Mucosa of rectum (tissue), 2 donors: Measurements from ENCODE around the gene ZBTB33.

ENCODE experiments used
- H3K27ac ChIP-seq, 2 donors: one replicate each; pipeline ENCODE4 v1.7.0; 2013; ENCODE audit warnings: inconsistent platforms in 2 of 2, low read depth in 2 of 2, low read length in 2 of 2
- H3K27me3 ChIP-seq, 2 donors: one replicate each; pipeline ENCODE4 v1.7.0; 2013; ENCODE audit warnings: low read length in 2 of 2; ENCODE audit not compliant: control insufficient read depth in 2 of 2, insufficient read depth in 2 of 2
- H3K36me3 ChIP-seq, 2 donors: one replicate each; pipeline ENCODE4 v1.7.0; 2013; ENCODE audit warnings: low read length in 2 of 2; ENCODE audit not compliant: control insufficient read depth in 2 of 2, insufficient read depth in 2 of 2
- H3K4me1 ChIP-seq, 2 donors: one replicate each; pipeline ENCODE4 v1.7.0; 2013; ENCODE audit warnings: low read length in 2 of 2, mild to moderate bottlenecking in 1 of 2; ENCODE audit not compliant: control insufficient read depth in 2 of 2, insufficient read depth in 2 of 2
- H3K4me3 ChIP-seq, 2 donors: one replicate each; pipeline ENCODE4 v1.7.0; 2013; ENCODE audit warnings: low read length in 2 of 2
- H3K9ac ChIP-seq, 2 donors: one replicate each; pipeline ENCODE4 v1.7.0; 2013; ENCODE audit warnings: low read length in 2 of 2, low read depth in 1 of 2, mild to moderate bottlenecking in 1 of 2
- H3K9me3 ChIP-seq, 2 donors: one replicate each; pipeline ENCODE4 v1.7.0; 2013; ENCODE audit warnings: low read length in 2 of 2; ENCODE audit not compliant: control insufficient read depth in 2 of 2
- donor health status: healthy.
- donor health status: Normal muscosa, but diverticular disease.

The ZBTB33 gene

DNA sequence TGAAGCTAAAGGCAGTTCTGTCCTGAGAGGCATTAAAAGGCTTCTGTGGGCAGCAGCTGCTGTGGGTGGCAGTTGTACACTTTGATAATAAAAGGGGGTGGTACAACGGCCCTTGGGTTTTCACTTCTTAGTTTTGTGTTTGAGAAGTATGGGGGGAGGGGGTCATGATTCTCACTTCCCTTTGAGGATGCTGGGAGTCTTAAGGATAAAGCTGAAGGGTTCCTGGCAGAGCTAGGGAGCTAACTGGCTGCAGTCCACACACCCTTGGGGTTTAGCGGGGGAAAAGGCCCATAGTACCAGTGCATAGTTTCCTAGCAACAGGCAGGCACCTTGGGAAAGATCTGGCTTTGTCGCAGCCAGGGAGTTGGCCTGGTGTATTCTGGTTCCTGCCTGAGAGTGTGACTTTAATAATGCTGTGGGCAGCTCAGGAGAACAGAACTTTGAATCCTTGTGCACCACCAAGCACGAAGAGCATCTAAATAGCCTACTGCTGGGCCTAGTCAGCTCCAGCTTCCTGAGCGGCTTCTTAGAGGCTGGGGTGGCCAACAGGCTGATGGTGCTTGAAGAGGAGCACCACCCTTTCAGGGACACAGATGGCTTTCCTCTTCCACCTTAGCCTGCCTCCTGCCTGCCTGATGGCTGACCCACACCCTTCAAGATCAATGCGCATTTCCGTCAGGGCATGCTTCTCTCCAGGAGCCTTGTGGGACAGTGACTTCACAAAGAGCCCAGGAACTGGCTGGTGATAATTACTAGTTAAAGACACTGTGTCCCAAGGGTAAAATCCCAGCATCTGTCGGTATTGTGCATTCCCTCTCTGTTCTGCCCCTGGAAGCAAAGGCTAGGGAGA is 12.5 kb downstream of the ZBTB33 start:
- Histone ChIP-seq H3K9ac (no peak overlapping the region), H3K4me1 (no peaks in the 10 kb centered on the region), H3K4me3 (no peak overlapping the region), H3K27ac (no peak overlapping the region), H3K36me3 (no peaks in the 10 kb centered on the region), H3K9me3 (no peaks in the 10 kb centered on the region), H3K27me3 (no peaks in the 10 kb centered on the region)

GRCh38 chrX:120264341-120264740 is 13.7 kb downstream of the ZBTB33 start:
- no peak overlapping the region for H3K9ac ChIP-seq
- H3K36me3 ChIP-seq, result no peaks in the 10 kb centered on the region
- H3K4me1 ChIP-seq, result no peaks in the 10 kb centered on the region
- H3K9me3 ChIP-seq, result no peaks in the 10 kb centered on the region
- no peak overlapping the region for H3K4me3 ChIP-seq
- H3K27ac ChIP-seq, result no peak overlapping the region
- no peaks in the 10 kb centered on the region for H3K27me3 ChIP-seq

DNA sequence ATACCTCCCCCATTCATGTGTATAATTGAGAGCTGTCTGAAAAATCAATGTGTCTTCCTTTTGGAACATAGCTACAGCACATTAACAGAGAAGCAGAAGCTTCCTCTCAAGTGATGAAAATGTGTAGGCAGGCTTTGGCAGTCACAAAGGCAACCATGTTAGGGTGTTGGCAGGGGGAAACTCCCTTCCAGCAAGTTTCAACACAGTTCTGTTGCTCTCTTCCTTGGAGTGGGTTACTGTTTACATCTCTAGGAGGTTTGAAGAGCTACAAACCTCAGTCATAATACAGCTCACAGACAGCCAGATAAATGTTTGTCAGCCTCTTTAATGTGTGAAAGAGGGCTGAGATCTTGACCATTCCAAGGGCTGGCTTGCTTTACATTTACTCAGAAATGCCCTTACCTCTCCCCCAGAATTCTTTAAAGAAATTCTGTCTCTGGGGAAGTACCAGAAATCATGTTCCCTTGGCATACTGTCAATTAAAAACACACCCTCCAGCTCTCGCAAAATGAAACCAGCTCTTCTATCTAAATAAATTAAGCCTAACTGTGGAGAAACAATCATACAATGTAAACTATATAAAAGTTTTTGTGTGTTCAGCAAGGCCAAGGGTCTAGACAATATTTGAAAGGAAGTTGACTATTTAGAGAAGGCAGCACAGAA is 18.9 kb downstream of the ZBTB33 start:
- H3K9ac ChIP-seq, result no peak overlapping the region
- no peaks in the 10 kb centered on the region for H3K36me3 ChIP-seq
- H3K4me1 ChIP-seq, result peaks cover 0 to 2% of the 10 kb centered on the region in 2 donors
- H3K4me3 ChIP-seq, result no peak overlapping the region
- no peaks in the 10 kb centered on the region for H3K27me3 ChIP-seq
- H3K9me3 ChIP-seq, result no peaks in the 10 kb centered on the region
- H3K27ac ChIP-seq, result no peak overlapping the region

- Histone ChIP-seq H3K36me3 (no peaks in the 10 kb centered on the region), H3K27ac (no peak overlapping the region), H3K4me3 (no peak overlapping the region), H3K27me3 (no peaks in the 10 kb centered on the region), H3K9ac (no peak overlapping the region), H3K4me1 (peaks cover 0 to 2% of the 10 kb centered on the region in 2 donors), H3K9me3 (no peaks in the 10 kb centered on the region)
These were observed 20.0 kb downstream of the ZBTB33 start for GRCh38 chrX:120270567-120270966.

DNA sequence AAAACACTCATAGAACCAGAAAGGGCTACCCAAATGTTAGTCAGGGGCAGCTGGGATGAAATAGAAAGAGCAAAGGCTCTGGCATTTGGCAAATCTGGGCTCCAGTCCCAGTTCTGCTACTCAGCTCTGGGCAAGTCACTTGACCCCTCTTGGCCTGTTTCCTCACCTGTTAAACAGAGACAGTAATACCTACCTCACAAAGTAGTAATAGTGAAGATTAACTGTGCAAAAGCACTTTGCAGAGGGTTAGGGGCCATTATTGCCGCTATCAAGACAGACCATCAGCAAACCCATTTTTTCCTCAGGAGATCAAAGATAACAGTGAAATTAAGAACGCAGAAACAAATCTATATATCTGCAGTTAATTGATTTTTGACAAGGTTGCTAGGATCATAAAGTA is 20.6 kb downstream of the ZBTB33 start:
- Histone ChIP-seq H3K4me1 (peaks cover 0 to 2% of the 10 kb centered on the region in 2 donors), H3K36me3 (no peaks in the 10 kb centered on the region), H3K9me3 (no peaks in the 10 kb centered on the region), H3K9ac (no peak overlapping the region), H3K27ac (no peak overlapping the region), H3K27me3 (no peaks in the 10 kb centered on the region), H3K4me3 (no peak overlapping the region)

DNA sequence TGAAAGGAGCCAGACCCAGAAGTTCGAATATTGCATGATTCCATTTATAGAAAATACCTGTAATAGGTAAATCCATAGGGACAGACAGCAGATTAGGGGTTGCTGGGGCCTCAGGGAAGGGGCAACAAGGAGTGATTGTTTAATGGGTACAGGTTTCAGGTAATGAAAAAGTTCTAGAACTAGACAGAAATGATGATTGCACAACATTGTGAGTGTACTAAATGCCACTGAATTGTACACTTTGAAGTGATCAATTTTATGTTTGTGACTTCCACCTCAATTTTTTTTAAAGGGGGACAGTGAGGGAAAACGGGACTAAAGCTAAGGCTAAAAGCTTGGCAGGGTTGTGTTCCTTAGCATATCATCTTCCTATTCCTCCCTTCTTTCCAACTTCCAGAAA is 23.5 kb downstream of the ZBTB33 start:
- H3K9me3 ChIP-seq, result no peaks in the 10 kb centered on the region
- H3K27ac ChIP-seq, result no peak overlapping the region
- H3K4me1 ChIP-seq, result peaks cover 0 to 2% of the 10 kb centered on the region in 2 donors
- no peak overlapping the region for H3K9ac ChIP-seq
- H3K36me3 ChIP-seq, result no peaks in the 10 kb centered on the region
- H3K27me3 ChIP-seq, result no peaks in the 10 kb centered on the region
- H3K4me3 ChIP-seq, result no peak overlapping the region

- Histone ChIP-seq H3K27ac (no peak overlapping the region), H3K27me3 (no peaks in the 10 kb centered on the region), H3K4me3 (no peak overlapping the region), H3K9me3 (no peaks in the 10 kb centered on the region), H3K9ac (no peak overlapping the region), H3K36me3 (no peaks in the 10 kb centered on the region), H3K4me1 (no peaks in the 10 kb centered on the region)
These were observed 24.3 kb downstream of the ZBTB33 start for GRCh38 chrX:120274958-120275357.

DNA sequence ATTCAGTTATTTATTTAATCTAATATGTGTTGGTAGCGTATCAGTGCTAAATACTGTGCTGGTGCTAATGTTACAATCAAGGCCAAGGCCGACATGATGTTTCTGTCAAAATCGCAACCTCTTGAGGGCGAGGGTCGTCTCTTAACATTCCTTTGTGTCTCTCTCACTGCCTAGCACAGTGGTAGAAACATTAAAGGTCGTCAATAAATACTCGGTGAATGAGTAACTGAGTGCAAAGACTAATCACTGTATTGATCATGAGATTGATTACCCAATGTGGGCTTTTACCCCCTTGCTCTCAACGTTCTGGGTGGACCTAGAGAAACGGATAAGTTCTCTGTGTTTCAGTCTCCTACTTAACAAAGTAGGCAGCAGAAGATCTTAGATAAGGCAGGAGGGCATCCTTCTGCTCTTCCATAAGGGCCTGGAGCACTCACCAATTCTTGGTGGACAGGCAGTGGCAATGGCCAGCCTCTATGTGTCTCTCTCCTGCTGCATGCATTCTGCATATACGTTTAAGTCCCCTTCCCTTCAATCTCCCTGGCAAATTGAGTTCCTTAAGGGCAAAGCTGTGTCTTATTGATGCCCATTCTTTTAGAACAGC is 30.5 kb downstream of the ZBTB33 start:
- H3K36me3 ChIP-seq, result no peaks in the 10 kb centered on the region
- no peak overlapping the region for H3K27ac ChIP-seq
- no peaks in the 10 kb centered on the region for H3K4me1 ChIP-seq
- H3K9ac ChIP-seq, result no peak overlapping the region
- H3K27me3 ChIP-seq, result no peaks in the 10 kb centered on the region
- no peaks in the 10 kb centered on the region for H3K9me3 ChIP-seq
- H3K4me3 ChIP-seq, result no peak overlapping the region

GRCh38 chrX:120281761-120282160 is 31.1 kb downstream of the ZBTB33 start:
- no peak overlapping the region for H3K4me3 ChIP-seq
- no peak overlapping the region for H3K9ac ChIP-seq
- no peak overlapping the region for H3K27ac ChIP-seq
- no peaks in the 10 kb centered on the region for H3K36me3 ChIP-seq
- H3K27me3 ChIP-seq, result no peaks in the 10 kb centered on the region
- no peaks in the 10 kb centered on the region for H3K9me3 ChIP-seq
- H3K4me1 ChIP-seq, result no peaks in the 10 kb centered on the region

DNA sequence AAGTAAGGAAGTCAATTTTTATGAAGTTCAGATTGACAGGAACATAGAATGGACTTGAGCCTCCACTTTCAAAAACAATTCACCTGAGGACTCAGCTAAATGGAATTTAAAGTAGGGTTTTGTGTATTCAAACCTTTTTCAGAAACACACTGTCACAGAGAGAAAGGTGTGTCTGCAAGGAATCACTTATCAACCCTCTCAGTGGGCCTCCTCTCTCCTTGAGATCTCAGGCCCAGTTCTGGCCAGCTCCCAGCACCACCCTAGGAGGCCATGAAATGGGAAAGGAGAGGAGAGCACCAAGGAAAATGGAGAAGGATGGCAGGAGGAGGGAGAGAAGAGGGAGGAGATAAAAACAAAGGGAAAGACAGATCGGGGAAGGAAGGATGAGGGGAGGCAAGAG is 32.1 kb downstream of the ZBTB33 start:
- H3K4me3 ChIP-seq, result no peak overlapping the region
- H3K27ac ChIP-seq, result no peak overlapping the region
- H3K36me3 ChIP-seq, result no peaks in the 10 kb centered on the region
- H3K9me3 ChIP-seq, result no peaks in the 10 kb centered on the region
- H3K9ac ChIP-seq, result no peak overlapping the region
- no peaks in the 10 kb centered on the region for H3K27me3 ChIP-seq
- H3K4me1 ChIP-seq, result no peaks in the 10 kb centered on the region
